A549 treated with CpdA at 1 μM for 4 hours (cell line): ENCODE measurements around the gene NXPE3. TPM values are rescaled to one million over a fixed set of nuclear protein-coding genes. Genes with fewer than 3 reads are reported as not detected.

ENCODE experiments used
- total RNA-seq: library from RNA; stranded (reverse); fragments of 200-300 nt; extraction: Qiagen RNA extraction; gene quantifications from 5 replicates; pipeline ENCODE4 v1.2.3, GENCODE V29; 2022; ENCODE audit warnings: low read depth

The NXPE3 gene
- total RNA-seq: 22.1 to 27.3 TPM (median 24.2 TPM) in 5 replicates

DNA sequence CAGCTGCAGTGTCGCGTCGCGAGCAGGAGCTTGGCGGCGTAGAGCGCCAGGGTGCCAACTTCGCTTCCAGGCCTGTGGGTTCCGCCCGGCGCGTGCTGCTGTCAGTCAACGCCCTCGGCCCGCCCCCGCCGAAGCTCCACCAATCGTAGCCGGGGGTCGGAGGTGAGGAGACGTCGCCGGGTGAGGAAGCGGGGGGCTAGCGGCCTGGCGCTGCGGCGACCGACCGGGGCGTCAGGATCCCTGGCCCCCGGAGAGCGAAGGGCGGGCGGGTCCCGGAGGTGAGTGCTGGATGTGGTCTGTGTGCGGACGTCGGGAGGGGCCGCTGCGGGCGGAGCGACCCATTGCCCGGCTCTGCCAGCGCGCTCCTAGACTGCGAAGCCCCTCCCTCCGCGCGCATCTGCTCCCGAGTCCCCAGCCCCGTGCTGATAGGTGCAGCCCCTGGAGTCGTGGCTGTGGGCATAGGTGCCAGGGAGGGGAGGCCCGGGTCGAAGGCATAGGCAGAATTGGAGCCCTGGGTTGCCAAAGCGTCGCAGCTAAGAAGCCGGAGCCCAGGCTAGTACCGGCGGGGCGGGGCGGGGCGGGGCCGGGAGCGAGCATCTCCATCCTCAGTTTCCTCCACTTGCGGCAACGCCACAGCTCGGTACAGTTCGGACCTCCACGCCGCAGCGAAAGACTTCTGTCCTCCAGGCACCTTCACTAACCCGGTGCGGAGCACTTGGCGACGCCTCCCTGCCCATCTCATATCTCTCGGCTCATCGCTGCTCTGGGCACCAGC lies at the start of gene NXPE3:
NXPE3 (plus strand) TSS at position 165 of the 775 bp plus-strand sequence. CDS start 6,386 bp downstream, outside the sequence.

DNA sequence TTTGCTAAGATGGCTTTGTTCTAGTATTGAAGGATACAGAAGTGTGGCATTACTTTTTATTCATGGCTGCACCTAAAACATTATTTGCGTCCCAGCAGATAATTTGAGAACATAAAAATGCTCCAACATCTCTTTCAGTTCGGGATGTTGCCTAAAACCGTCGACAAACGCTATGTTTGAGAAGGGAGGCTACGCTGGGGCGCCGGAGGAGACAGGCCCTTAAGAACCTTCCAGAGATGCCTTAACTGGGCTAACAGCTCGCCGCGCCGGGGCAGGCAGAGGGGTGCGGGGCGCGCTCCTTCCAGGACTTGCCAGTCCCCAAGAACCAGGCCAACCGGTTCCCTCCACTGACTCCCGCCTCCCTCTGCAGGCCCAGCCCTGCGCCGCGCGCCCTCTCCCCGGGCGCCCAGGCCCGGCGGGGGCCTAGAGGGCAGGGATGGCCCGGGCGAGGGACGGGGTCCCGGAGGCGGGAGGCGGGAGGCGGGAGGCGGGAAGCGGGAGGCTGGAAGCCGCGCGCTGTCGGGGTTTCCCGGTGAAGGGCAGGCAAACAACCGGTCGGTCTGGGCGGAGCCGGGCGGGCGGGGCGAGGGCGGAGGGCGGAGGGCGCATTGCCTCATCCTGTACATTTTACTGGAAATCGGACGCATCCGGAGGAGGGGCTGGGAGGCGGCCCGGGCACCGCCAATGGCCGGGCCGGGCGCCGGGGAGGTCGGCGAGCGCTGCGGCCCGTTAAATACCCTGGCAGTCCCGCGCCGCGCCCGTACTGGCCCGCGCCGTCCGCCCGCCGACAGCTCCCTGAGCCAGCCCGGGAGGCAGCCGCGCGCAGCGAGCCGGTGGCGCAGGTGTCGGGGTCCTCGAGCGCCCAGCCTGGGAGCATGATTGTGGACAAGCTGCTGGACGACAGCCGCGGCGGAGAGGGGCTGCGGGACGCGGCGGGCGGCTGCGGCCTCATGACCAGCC lies 70.0 kb downstream of the NXPE3 start, which contains the start of gene NFKBIZ:
NFKBIZ (plus strand) TSS at position 761 of the 960 bp plus-strand sequence; CDS start at position 876, 115 bp downstream.

Other genes with a start within 250 kb of the NXPE3 start
- gene TRMT10C, start 217.3 kb upstream of the NXPE3 start, total RNA-seq: 31.3 to 37.5 TPM (median 34.0 TPM) in 5 replicates
- gene PCNP, start 205.0 kb upstream of the NXPE3 start, total RNA-seq: 101 to 126 TPM (median 107 TPM) in 5 replicates
- gene ZBTB11, start 102.1 kb upstream of the NXPE3 start, total RNA-seq: 9.7 to 10.5 TPM (median 10.0 TPM) in 5 replicates
- 1,643 to 1,995 TPM (median 1,710 TPM) in 5 replicates for gene RPL24, start 92.5 kb upstream of the NXPE3 start, total RNA-seq
- gene CEP97, start 54.6 kb upstream of the NXPE3 start, total RNA-seq: 3.8 to 6.0 TPM (median 5.0 TPM) in 5 replicates
- gene NFKBIZ, start 70.3 kb downstream of the NXPE3 start, total RNA-seq: 5.1 to 8.1 TPM (median 6.8 TPM) in 5 replicates